Kidney (tissue), 14 donors: Measurements from ENCODE around the gene NNAT. TPM values are rescaled to one million over a fixed set of nuclear protein-coding genes. Genes with fewer than 3 reads are reported as not detected.

Source experiments
- DNase-seq, 5 donors: peaks; one replicate each; pipeline ENCODE4 v3.0.0-alpha.2; 2013 to 2020
- FAIRE-seq: peaks from 2 replicates; lab custom pipeline; 2012; peaks lifted over from hg19 to GRCh38; lab: Jason Lieb, UNC
- H3K27ac ChIP-seq, 2 donors: one replicate each; pipeline ENCODE4 v1.7.0; 2013; ENCODE audit warnings: low read depth in 2 of 2, low read length in 2 of 2, inconsistent platforms in 1 of 2
- H3K27me3 ChIP-seq: one replicate; pipeline ENCODE4 v1.7.1; 2013; ENCODE audit warnings: low read length, inconsistent platforms; ENCODE audit not compliant: control insufficient read depth, insufficient read depth
- H3K36me3 ChIP-seq, 3 donors: one replicate each; pipeline versions ENCODE4 v1.7.0 to v1.7.1; 2013; ENCODE audit warnings: low read length in 3 of 3, control low read depth in 1 of 3, inconsistent platforms in 1 of 3; ENCODE audit not compliant: insufficient read depth in 3 of 3, control insufficient read depth in 2 of 3
- H3K4me1 ChIP-seq, 3 donors: one replicate each; pipeline versions ENCODE4 v1.7.0 to v1.7.1; 2013; ENCODE audit warnings: low read length in 3 of 3, inconsistent platforms in 1 of 3, low read depth in 1 of 3; ENCODE audit not compliant: control insufficient read depth in 2 of 3, insufficient read depth in 2 of 3
- H3K4me3 ChIP-seq, 3 donors: one replicate each; pipeline versions ENCODE4 v1.7.0 to v1.8.1; 2013; ENCODE audit warnings: low read length in 3 of 3, control low read depth in 1 of 3, inconsistent platforms in 1 of 3
- H3K9ac ChIP-seq, 3 donors: one replicate each; pipeline versions ENCODE4 v1.7.0 to v1.7.1; 2013; ENCODE audit warnings: low read length in 3 of 3, control low read depth in 1 of 3, inconsistent platforms in 1 of 3
- H3K9me3 ChIP-seq, 3 donors: one replicate each; pipeline versions ENCODE4 v1.7.0 to v1.7.1; 2013; ENCODE audit warnings: low read length in 3 of 3, control low read depth in 1 of 3, inconsistent platforms in 1 of 3; ENCODE audit not compliant: control insufficient read depth in 2 of 3, insufficient read depth in 1 of 3
- intact Hi-C: fragments of 100-400 bp; cut with DNase I; formaldehyde crosslinking; loops from one replicate; pipeline ENCODE4 v1.11.1; 2022
- polyA plus RNA-seq: library from polyadenylated mRNA; stranded (reverse); fragments of 350-450 nt; fragmentation: Illumina TruSeq; extraction: RNeasy Lipid Tissue Mini Kit (QIAGEN cat#74804); gene quantifications from one replicate; pipeline ENCODE4 v1.2.3, GENCODE V29; 2014; ENCODE audit warnings: low read depth, low replicate concordance; ENCODE audit not compliant: insufficient read depth
- total RNA-seq: library from RNA; stranded (reverse); fragmentation: NEBNext Ultra II Directional; extraction: Animal tissue kit (Norgen Biotek cat#: 25700); gene quantifications from one replicate; pipeline ENCODE4 v1.2.1, GENCODE V29; 2021
- TF ChIP-seq, protein P1 (sequence below): IDR thresholded peaks from 3 replicates; pipeline ENCODE4 v1.5.1; 2012; ENCODE audit warnings: mild to moderate bottlenecking, moderate library complexity, borderline replicate concordance; ENCODE audit not compliant: insufficient read depth; ENCODE audit errors: extremely low read depth
- donor health status: control.
- donor health status: control.
- donor health status: control.
- donor health status: control.
- donor health status: control.
- donor health status: DM: yes; HTN: yes; CAD: no.
- donor health status: Normal renal cell carcinoma (clear cell type).

The NNAT gene
- total and polyA plus RNA-seq, 2 donors from 2014 or later: 0.25 TPM; not detected in 1

DNA sequence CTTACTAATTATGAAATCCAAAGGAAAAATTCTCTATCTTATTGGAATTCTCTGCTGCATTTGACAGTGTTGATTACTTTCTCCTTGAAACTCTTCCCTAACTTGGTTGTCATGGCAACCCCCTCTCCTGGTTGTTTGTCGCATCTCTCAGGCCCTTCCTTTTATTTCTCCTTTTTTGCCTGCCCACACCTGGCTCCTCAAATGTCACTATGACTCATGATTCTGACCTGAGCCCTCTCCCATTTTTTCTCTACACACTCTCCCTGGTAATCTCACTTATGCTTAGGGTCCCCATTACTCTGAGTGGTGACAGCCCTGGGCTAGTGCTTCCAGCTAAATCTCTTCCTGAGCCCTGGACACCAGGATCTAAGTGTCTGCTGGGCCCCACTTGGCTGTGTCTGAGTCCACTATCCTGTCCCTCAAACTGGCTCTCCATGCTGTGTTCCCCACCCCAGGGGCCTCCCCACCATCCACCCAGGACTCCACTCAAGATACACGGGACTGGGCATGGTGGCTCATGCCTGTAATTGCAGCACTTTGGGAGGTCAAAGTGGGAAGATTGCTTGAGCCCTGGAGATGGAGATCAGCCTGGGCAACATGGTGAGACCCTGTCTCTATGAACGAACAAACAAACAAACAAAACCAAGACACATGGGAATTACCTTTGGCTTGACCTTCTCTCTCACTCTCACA is 16.5 kb upstream of the NNAT start:
- intact Hi-C loops: no loop called here
- Histone ChIP-seq H3K9me3 (no peaks in the 10 kb centered on the region), H3K4me3 (no peak overlapping the region), H3K27ac (no peak overlapping the region), H3K9ac (no peak overlapping the region), H3K36me3 (peaks cover 0 to 3% (median 0%) of the 10 kb centered on the region in 3 donors), H3K27me3 (no peaks in the 10 kb centered on the region), H3K4me1 (no peaks in the 10 kb centered on the region)
- DNase-seq (peak in 3 of 5 donors; percentile 36 to 64 (median 58)), FAIRE-seq (no peak)
- TF ChIP-seq, protein P1, sequence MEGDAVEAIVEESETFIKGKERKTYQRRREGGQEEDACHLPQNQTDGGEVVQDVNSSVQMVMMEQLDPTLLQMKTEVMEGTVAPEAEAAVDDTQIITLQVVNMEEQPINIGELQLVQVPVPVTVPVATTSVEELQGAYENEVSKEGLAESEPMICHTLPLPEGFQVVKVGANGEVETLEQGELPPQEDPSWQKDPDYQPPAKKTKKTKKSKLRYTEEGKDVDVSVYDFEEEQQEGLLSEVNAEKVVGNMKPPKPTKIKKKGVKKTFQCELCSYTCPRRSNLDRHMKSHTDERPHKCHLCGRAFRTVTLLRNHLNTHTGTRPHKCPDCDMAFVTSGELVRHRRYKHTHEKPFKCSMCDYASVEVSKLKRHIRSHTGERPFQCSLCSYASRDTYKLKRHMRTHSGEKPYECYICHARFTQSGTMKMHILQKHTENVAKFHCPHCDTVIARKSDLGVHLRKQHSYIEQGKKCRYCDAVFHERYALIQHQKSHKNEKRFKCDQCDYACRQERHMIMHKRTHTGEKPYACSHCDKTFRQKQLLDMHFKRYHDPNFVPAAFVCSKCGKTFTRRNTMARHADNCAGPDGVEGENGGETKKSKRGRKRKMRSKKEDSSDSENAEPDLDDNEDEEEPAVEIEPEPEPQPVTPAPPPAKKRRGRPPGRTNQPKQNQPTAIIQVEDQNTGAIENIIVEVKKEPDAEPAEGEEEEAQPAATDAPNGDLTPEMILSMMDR: no peak

DNA sequence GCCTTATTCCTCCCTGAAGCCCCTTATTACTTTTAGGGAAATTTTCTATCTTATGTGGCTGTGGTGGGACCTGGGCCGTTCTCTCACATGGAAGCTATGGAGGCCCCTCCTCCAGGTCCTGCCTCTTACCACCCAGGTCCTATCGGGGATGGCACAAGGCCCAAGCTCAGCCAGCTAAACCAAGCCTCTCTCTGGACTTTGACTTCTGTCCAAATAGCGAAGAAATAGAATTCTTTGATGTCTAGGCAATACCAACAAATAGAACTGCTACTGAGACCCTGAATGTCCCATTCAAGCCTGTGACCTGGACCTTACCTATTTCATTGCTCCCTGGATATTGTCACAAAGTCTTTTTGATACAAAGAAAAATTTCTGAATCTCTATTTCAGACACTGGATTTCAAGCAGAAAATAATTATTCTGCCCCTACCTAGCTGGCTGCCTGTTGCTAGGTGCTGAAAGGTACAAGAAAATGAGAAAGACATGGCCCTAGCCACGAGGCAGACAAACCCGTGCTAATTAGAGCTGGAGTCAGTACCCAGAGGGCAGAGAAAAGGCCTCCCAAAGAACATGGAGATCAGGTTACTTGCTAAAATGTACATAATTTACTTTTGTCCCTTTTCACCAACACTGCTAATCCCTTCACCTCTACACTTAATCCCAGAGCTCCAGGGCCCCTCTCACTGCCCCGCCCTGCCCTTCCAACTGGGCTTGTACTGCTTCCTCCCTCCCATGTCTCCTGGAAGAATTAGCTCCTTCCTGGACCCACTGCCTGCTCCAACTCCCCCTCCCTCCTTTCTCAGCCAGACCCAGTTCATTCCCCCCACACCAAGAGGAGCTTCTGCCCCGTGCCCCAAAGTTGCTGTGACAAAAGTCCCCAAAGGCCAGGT is 15.5 kb upstream of the NNAT start:
- Histone ChIP-seq H3K27me3 (no peaks in the 10 kb centered on the region), H3K9ac (no peak overlapping the region), H3K4me1 (no peaks in the 10 kb centered on the region), H3K9me3 (no peaks in the 10 kb centered on the region), H3K27ac (no peak overlapping the region), H3K36me3 (peaks cover 0 to 3% (median 0%) of the 10 kb centered on the region in 3 donors), H3K4me3 (no peak overlapping the region)
- intact Hi-C loops: no loop called here
- TF ChIP-seq, protein P1: no peak
- DNase-seq (peak in 1 of 5 donors; percentile 30), FAIRE-seq (no peak)

DNA sequence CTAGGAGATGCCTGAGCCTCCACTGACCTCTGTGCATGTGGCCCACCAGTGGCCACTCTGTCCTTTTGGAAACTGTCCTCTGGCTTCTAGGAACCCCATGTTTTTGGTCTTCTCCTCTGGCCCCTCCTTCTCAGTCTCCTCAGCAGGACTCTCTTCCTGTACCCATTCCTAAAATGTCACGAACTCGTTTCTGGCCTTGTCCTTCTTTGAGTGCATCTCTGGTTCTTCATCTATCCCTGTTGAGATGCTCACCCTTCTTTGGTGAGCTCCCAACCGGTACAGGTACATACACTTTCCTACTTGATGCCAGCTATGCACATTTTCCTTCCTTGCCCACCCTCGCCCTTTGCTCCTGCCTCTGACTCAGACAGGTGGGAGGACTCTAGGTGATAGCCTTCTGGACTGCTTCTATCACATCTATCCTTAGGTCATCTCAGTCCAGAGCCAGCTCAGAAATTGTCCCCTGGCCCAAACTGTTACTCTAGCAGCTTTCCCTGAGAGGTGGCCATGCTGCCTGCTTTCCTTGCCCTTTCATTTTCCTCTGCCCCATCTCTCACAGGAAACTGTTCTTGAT is 14.8 kb upstream of the NNAT start:
- H3K36me3 ChIP-seq: peaks cover 0 to 3% (median 0%) of the 10 kb centered on the region in 3 donors
- peak in 1 of 5 donors; percentile 19 for DNase-seq
- H3K27me3 ChIP-seq: no peaks in the 10 kb centered on the region
- TF ChIP-seq, protein P1: no peak
- no peaks in the 10 kb centered on the region for H3K4me1 ChIP-seq
- H3K27ac ChIP-seq: no peak overlapping the region
- no peak overlapping the region for H3K4me3 ChIP-seq
- FAIRE-seq: no peak
- intact Hi-C loops: no loop called here
- H3K9me3 ChIP-seq: no peaks in the 10 kb centered on the region
- H3K9ac ChIP-seq: no peak overlapping the region
